Measurements from ENCODE around the gene TIMM29.

TIMM29 gene

DNA sequence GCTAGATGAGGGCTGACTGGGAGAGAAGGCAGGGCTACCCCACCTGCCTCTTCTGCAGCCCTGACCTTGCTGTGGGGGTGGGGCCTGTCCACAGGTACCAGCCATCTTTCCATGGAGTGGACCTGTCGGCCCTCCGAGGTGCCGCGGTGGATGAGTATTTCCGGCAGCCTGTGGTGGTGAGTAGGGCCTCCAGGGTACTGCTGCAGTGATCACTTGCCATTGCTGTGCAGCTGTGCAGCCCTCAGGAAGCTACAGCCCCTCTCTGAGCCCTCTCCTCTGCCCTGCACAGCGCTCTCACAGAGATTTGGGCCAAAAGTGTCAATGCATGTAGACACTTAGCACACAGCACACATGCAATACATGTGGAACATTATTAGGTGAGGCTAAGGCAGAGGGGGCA, 12.0 kb upstream of the TIMM29 start:
- TF ChIP-seq, protein P1, sequence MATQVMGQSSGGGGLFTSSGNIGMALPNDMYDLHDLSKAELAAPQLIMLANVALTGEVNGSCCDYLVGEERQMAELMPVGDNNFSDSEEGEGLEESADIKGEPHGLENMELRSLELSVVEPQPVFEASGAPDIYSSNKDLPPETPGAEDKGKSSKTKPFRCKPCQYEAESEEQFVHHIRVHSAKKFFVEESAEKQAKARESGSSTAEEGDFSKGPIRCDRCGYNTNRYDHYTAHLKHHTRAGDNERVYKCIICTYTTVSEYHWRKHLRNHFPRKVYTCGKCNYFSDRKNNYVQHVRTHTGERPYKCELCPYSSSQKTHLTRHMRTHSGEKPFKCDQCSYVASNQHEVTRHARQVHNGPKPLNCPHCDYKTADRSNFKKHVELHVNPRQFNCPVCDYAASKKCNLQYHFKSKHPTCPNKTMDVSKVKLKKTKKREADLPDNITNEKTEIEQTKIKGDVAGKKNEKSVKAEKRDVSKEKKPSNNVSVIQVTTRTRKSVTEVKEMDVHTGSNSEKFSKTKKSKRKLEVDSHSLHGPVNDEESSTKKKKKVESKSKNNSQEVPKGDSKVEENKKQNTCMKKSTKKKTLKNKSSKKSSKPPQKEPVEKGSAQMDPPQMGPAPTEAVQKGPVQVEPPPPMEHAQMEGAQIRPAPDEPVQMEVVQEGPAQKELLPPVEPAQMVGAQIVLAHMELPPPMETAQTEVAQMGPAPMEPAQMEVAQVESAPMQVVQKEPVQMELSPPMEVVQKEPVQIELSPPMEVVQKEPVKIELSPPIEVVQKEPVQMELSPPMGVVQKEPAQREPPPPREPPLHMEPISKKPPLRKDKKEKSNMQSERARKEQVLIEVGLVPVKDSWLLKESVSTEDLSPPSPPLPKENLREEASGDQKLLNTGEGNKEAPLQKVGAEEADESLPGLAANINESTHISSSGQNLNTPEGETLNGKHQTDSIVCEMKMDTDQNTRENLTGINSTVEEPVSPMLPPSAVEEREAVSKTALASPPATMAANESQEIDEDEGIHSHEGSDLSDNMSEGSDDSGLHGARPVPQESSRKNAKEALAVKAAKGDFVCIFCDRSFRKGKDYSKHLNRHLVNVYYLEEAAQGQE (IDR thresholded peaks at IDR 0.05; ENCODE audit: insufficient read depth in 1 of 2, low read depth in 2 of 2, low read length in 2 of 2): no peak
- TF ChIP-seq POLR2AphosphoS5 (IDR thresholded peaks at IDR 0.05; ENCODE audit: low read depth, low read length) (no peak), SIN3A (IDR thresholded peaks at IDR 0.05; ENCODE audit: borderline replicate concordance, insufficient read depth, low read length) (no peak), FOXP2 (optimal IDR thresholded peaks at IDR 0.05; ENCODE audit: borderline replicate concordance, extremely low read depth, extremely low read length, insufficient read depth) (no peak), TAF1 (IDR thresholded peaks at IDR 0.05; ENCODE audit: borderline replicate concordance, insufficient read depth, low read length) (no peak)

DNA sequence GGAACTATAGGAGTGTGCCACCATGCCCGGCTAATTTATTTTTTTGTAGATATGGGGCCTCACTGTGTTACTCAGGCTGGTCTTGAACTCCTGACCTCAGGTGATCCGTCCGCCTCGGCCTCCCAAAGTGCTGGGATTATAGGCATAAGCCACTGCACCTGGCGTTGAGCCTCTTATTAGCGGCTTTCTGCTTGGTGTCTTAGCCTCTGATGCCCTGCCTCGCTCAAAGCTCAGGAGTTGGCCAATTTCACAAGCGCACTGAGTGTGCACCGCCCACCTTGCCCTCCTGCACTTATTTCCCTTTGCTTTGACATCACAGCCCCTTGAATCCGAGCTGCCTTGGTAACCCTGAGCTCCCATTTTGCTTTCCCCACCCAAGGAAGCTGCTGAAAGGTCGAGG, 10.3 kb upstream of the TIMM29 start:
- TF ChIP-seq, protein P1 (IDR thresholded peaks at IDR 0.05; ENCODE audit: insufficient read depth in 1 of 2, low read depth in 2 of 2, low read length in 2 of 2): no peak
- TF ChIP-seq SIN3A (IDR thresholded peaks at IDR 0.05; ENCODE audit: borderline replicate concordance, insufficient read depth, low read length) (no peak), POLR2AphosphoS5 (IDR thresholded peaks at IDR 0.05; ENCODE audit: low read depth, low read length) (no peak), FOXP2 (optimal IDR thresholded peaks at IDR 0.05; ENCODE audit: borderline replicate concordance, extremely low read depth, extremely low read length, insufficient read depth) (no peak), TAF1 (IDR thresholded peaks at IDR 0.05; ENCODE audit: borderline replicate concordance, insufficient read depth, low read length) (no peak)

DNA sequence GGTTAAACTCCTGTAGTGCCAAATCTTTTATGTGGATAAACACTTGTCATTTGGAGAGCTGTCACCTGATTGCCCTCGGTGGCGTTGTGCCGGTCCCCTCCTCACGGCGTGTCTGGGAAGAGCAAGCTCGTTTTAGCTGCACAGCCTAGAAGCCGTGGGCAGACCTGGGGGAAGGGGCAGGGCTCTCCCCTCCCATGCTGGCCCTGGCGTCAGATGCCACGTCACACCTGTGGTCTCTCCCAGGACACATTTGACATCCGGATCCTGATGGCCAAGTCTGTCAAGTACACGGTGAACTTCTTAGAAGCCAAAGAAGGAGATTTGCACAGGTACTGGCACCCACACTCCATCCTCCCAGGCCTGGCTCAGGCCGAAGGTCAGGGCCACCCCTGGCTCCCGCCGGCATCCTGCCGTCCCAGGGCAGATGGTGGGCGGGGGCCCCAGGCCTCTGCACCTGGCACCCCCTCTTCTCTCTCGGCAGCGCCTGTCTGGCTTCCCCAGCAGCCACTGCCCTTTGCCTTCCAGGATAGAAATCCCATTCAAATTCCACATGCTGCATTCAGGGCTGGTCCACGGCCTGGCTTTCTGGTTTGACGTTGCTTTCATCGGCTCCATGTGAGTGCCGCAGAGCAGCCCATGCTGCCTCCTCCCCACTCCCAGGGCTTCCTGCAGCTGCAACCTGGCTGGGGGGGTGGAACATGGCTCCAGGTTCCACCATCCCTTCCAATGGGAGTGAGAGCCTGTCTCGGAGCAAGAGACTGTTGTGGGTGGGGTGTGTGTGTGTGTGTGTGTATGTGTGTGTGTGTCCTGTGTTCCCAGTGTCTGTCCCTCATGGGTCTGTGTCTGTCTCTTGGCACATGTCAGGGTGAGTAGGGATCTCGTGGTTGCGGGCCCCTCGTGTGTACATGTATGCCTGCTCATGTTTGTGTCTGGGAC, 9.0 kb upstream of the TIMM29 start:
- TF ChIP-seq SIN3A (IDR thresholded peaks at IDR 0.05; ENCODE audit: borderline replicate concordance, insufficient read depth, low read length): no peak
- no peak for TF ChIP-seq TAF1 (IDR thresholded peaks at IDR 0.05; ENCODE audit: borderline replicate concordance, insufficient read depth, low read length)

DNA sequence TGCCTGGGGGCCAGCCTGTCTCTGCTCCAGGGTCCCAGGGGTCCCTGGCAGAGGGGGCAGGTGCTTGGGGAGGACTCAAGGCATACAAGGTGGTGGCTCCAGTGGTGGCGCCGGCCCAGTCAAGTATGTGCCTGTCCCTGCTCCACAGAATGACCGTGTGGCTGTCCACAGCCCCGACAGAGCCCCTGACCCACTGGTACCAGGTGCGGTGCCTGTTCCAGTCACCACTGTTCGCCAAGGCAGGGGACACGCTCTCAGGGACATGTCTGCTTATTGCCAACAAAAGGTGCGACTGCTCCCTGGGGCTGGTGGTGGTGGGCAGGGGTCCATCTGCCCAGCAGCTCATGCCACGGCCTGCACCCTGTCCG, 8.3 kb upstream of the TIMM29 start:
- TF ChIP-seq FOXP2 (optimal IDR thresholded peaks at IDR 0.05; ENCODE audit: borderline replicate concordance, extremely low read depth, extremely low read length, insufficient read depth) (no peak), SIN3A (IDR thresholded peaks at IDR 0.05; ENCODE audit: borderline replicate concordance, insufficient read depth, low read length) (no peak), TAF1 (IDR thresholded peaks at IDR 0.05; ENCODE audit: borderline replicate concordance, insufficient read depth, low read length) (no peak), POLR2AphosphoS5 (IDR thresholded peaks at IDR 0.05; ENCODE audit: low read depth, low read length) (no peak)
- TF ChIP-seq, protein P1 (IDR thresholded peaks at IDR 0.05; ENCODE audit: insufficient read depth in 1 of 2, low read depth in 2 of 2, low read length in 2 of 2): no peak

DNA sequence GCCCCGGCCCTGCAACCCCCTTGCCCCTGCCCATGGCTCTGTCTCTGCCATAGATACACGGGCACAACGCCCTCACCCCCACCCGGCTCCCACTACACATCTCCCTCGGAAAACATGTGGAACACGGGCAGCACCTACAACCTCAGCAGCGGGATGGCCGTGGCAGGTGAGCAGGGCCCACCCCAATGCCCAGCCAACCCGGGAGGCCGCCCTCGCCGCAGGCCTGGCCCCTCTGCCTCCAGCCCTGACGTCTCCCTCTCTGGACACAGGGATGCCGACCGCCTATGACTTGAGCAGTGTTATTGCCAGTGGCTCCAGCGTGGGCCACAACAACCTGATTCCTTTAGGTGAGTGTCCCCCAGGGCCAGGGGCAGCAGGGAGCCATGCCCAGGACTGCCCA, 7.8 kb upstream of the TIMM29 start:
- no peak for TF ChIP-seq SIN3A (IDR thresholded peaks at IDR 0.05; ENCODE audit: borderline replicate concordance, insufficient read depth, low read length)
- TF ChIP-seq, protein P1 (IDR thresholded peaks at IDR 0.05; ENCODE audit: insufficient read depth in 1 of 2, low read depth in 2 of 2, low read length in 2 of 2): no peak
- no peak for TF ChIP-seq POLR2AphosphoS5 (IDR thresholded peaks at IDR 0.05; ENCODE audit: low read depth, low read length)
- no peak for TF ChIP-seq FOXP2 (optimal IDR thresholded peaks at IDR 0.05; ENCODE audit: borderline replicate concordance, extremely low read depth, extremely low read length, insufficient read depth)
- no peak for TF ChIP-seq TAF1 (IDR thresholded peaks at IDR 0.05; ENCODE audit: borderline replicate concordance, insufficient read depth, low read length)

Measured in PFSK-1 (cell line).